CD4-positive, alpha-beta memory T cell (primary cell): ENCODE data around the gene DSTN. TPM values are rescaled to one million over a fixed set of nuclear protein-coding genes. Genes with fewer than 3 reads are reported as not detected.

Experiments used
- CTCF ChIA-PET: fragments of 350-600 bp; sonication (Branson Sonifier 250); formaldehyde crosslinking; loops from one replicate; lab custom pipeline; 2021; ENCODE audit warnings: inconsistent platforms; ENCODE audit not compliant: partially characterized antibody; lab: Charles Lee
- POLR2A ChIA-PET: fragments of 350-600 bp; sonication (Branson Sonifier 250); formaldehyde crosslinking; loops from one replicate; lab custom pipeline; 2021; ENCODE audit not compliant: partially characterized antibody; lab: Charles Lee
- DNase-seq, 5 donors: peaks; one replicate each; pipeline versions ENCODE4 v3.0.0 to v3.0.0-alpha.2; 2020 to 2022; ENCODE audit warnings: mixed read lengths in 1 of 5
- H3K27ac ChIP-seq: one replicate; pipeline ENCODE4 v1.7.0; 2013; ENCODE audit warnings: low read depth, low read length
- H3K27me3 ChIP-seq: 2 replicates; pipeline ENCODE4 v1.7.0; 2013; ENCODE audit warnings: mild to moderate bottlenecking, low read length, moderate library complexity; ENCODE audit not compliant: insufficient read depth
- H3K36me3 ChIP-seq: 2 replicates; pipeline ENCODE4 v1.7.0; 2013; ENCODE audit warnings: mild to moderate bottlenecking, low read length, moderate library complexity; ENCODE audit not compliant: insufficient read depth
- H3K4me1 ChIP-seq: 2 replicates; pipeline ENCODE4 v1.7.0; 2013; ENCODE audit warnings: mild to moderate bottlenecking, low read length, moderate library complexity; ENCODE audit not compliant: insufficient read depth
- H3K4me3 ChIP-seq, 2 donors: one replicate each; pipeline ENCODE4 v1.7.0; 2013; ENCODE audit warnings: low read length in 2 of 2, mild to moderate bottlenecking in 1 of 2
- H3K9me3 ChIP-seq, 2 donors: one replicate each; pipeline ENCODE4 v1.7.0; 2013; ENCODE audit warnings: low read length in 2 of 2, control low read depth in 1 of 2; ENCODE audit not compliant: control insufficient read depth in 1 of 2
- H3K27ac Mint-ChIP-seq, 7 donors: one replicate each; pipeline ENCODE4 v1.8.0; 2020 to 2021; ENCODE audit warnings: mixed read lengths in 7 of 7, mild to moderate bottlenecking in 6 of 7, inconsistent platforms in 3 of 7, moderate library complexity in 3 of 7
- H3K27me3 Mint-ChIP-seq, 2 donors: one replicate each; pipeline ENCODE4 v1.8.0; 2020 to 2021; ENCODE audit warnings: mixed read lengths in 2 of 2
- H3K36me3 Mint-ChIP-seq, 2 donors: one replicate each; pipeline ENCODE4 v1.8.0; 2020 to 2021; ENCODE audit warnings: mixed read lengths in 2 of 2, inconsistent platforms in 1 of 2, mild to moderate bottlenecking in 1 of 2
- H3K4me1 Mint-ChIP-seq, 4 donors: one replicate each; pipeline ENCODE4 v1.8.0; 2020 to 2021; ENCODE audit warnings: mixed read lengths in 4 of 4, mild to moderate bottlenecking in 1 of 4
- H3K4me3 Mint-ChIP-seq, 8 donors: one replicate each; pipeline ENCODE4 v1.8.0; 2020 to 2021; ENCODE audit warnings: mixed read lengths in 8 of 8, mild to moderate bottlenecking in 7 of 8, moderate library complexity in 6 of 8, inconsistent platforms in 3 of 8
- H3K9me3 Mint-ChIP-seq, 8 donors: one replicate each; pipeline ENCODE4 v1.8.0; 2020 to 2021; ENCODE audit warnings: mixed read lengths in 8 of 8, mild to moderate bottlenecking in 5 of 8, inconsistent platforms in 3 of 8, moderate library complexity in 1 of 8
- intact Hi-C: fragments of 100-400 bp; cut with micrococcal nuclease; formaldehyde crosslinking; loops from one replicate; pipeline ENCODE4 v1.15.1; 2023
- polyA plus RNA-seq, 2 donors: library from polyadenylated mRNA; unstranded; fragments of 300-500 nt; fragmentation: Illumina TruSeq; gene quantifications; one replicate each; pipeline ENCODE4 v1.2.3, GENCODE V29; 2021
- total RNA-seq, 2 experiments: library from RNA; stranded (reverse); gene quantifications; one replicate each; pipeline ENCODE4 v1.2.3, GENCODE V29; 2021

The DSTN gene
- total and polyA plus RNA-seq, 4 experiments from 2014 or later, result 43.1 to 212 (median 98.3) TPM

DNA sequence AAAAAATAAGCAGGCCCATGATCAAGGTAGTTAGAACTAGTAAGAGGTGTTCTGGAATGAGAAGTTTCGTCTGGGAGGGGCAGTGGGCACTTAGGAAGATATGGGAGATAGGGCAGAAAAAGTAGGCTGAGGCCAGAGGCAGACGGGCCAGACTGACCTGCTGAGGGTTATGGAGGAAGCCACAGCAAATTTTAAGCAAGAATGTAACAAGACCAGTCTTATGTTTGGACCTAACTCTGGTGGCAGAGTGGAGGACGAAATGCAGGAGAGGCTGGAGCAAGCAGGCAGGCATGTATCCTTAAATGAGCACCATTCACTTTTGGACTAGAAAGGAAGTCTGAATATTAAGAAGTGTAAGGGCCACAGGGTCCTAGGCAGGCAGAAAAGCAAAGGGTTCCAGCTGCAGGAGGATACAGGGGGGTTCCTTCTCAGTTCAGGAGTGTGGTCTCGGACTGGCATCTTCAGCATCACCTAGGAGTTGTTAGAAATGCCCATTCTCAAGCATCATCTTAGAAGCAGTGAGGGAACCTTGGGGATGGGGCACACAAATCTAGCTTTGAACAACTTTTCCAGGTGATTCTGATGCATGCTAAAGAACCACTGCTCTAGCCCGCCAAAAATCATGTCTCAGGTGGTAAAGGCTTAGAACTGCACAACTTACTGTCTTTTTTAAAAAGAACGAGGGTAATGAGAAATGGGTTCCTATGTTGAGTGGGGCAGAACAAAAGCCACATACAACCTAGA lies 1.7 kb upstream of the DSTN start:
- Mint-ChIP-seq H3K27me3 (no peaks in the 10 kb centered on the region), H3K27ac (peak overlapping the region; percentile 27 to 82 (median 66)), H3K4me3 (peak overlapping the region; percentile 14 to 92 (median 62)), H3K9me3 (no peaks in the 10 kb centered on the region), H3K36me3 (peaks cover 0 to 15% of the 10 kb centered on the region in 2 donors), H3K4me1 (peaks cover 19 to 32% (median 24%) of the 10 kb centered on the region in 4 donors)
- intact Hi-C loops, result loop anchor here (2.0 kb wide), 2 partner anchors 63 to 721 kb away; partner anchors contain the start of gene ZNF133
- H3K4me3 ChIP-seq, result no peak overlapping the region
- H3K27me3 ChIP-seq, result no peaks in the 10 kb centered on the region
- H3K9me3 ChIP-seq, result no peaks in the 10 kb centered on the region
- ChIA-PET CTCF (no interaction called here), POLR2A (no interaction called here)
- no peak for DNase-seq
- no peak overlapping the region for H3K27ac ChIP-seq
- peaks cover 31% of the 10 kb centered on the region for H3K4me1 ChIP-seq
- H3K36me3 ChIP-seq, result no peaks in the 10 kb centered on the region

DNA sequence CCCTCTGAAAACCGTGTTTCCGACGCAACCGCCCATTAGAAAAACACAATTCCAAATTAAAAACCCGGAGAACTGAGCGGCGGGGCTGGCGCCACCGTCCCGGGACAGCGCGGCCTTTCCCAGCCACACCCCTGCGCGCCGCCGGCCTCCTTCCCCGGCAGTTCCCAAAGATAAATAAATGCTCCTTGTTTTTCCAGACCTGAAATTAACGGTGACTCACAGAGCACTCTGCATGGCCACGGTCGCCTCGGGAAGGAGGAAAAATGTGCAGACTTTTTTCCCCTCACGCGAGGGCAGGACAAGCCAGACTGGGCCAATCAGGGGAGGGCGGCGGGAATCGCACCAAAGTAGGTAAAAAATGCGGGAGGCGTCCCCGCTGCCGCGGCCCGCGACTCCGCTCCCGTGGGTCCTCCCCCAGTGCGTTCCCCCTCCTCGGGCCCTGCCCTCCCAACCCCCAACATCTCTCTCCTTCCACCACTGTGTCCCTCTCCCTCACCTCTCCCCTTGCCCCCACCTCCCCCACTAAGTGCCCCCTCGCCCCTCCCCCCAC lies 828 bp upstream of the DSTN start:
- no peak overlapping the region for H3K27ac ChIP-seq
- peak overlapping the region; percentile 36 to 92 (median 63) for H3K4me3 Mint-ChIP-seq
- H3K36me3 Mint-ChIP-seq, result peaks cover 0 to 15% of the 10 kb centered on the region in 2 donors
- no peaks in the 10 kb centered on the region for H3K9me3 ChIP-seq
- H3K36me3 ChIP-seq, result no peaks in the 10 kb centered on the region
- ChIA-PET POLR2A (interaction anchor here (0.8 to 4.7 kb wide), 9 partner anchors 12 to 396 kb away, joined by 3 to 63 read pairs (median 6); partner anchors contain the start of genes BFSP1 and RRBP1), CTCF (interaction anchor here (2.8 to 3.1 kb wide), 2 partner anchors 33 to 41 kb away, joined by 9 to 13 read pairs; no protein-coding TSS in a partner anchor)
- H3K9me3 Mint-ChIP-seq, result no peaks in the 10 kb centered on the region
- peaks cover 23 to 37% (median 28%) of the 10 kb centered on the region in 4 donors for H3K4me1 Mint-ChIP-seq
- no peak overlapping the region for H3K4me3 ChIP-seq
- no peaks in the 10 kb centered on the region for H3K27me3 Mint-ChIP-seq
- no peaks in the 10 kb centered on the region for H3K27me3 ChIP-seq
- peaks cover 35% of the 10 kb centered on the region for H3K4me1 ChIP-seq
- intact Hi-C loops, result loop anchor here (2.0 kb wide), 2 partner anchors 64 to 720 kb away; partner anchors contain the start of gene ZNF133
- peak overlapping the region in 5 of 7 donors; percentile 8 to 76 (median 27) for H3K27ac Mint-ChIP-seq
- peak in 2 of 5 donors; percentile 5 to 10 for DNase-seq

DNA sequence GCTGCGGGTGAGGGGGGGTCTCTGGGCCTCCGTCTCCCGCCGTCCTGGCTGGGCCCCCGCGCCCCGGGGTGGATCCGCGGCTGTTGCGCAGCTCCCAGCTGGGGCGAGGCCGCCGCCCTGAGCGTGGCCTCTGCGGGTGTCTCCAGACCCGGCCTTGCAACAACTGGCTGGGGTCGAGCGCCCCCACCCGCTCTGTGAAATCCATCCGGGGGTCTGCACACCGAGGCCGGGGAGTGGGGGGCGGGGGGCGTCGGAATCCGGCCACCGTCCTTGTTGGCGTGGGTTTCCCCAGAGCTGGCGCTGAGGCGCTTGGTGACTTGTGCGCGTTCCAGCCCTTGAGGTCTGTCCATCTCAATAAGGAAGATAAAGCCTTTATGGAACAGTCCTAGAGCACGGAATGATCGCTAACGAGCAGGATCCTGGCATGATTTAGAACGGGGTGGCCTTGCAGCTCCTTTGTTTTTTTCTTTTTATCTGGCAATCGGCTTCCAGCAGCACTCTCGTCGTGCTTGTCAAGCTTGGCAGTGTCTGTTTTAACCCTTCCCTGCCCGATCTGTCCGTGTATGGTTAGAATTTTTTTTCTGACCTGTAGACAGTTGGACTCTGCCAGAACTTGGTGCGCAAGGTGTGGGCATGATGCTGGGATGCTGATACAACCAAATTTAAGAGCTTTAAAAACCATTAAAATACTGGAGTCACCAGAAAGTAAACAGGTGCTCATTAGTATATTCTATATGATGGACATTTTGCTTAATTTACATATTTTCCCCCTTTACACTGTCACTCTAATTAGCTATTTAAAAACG lies 675 bp downstream of the DSTN start:
- POLR2A ChIA-PET, result interaction anchor here (0.6 to 4.7 kb wide), 21 partner anchors 13 to 718 kb away, joined by 3 to 63 read pairs (median 5); partner anchors contain the start of genes BFSP1, KAT14, MGME1 and PET117
- CTCF ChIA-PET, result interaction anchor here (1.0 to 3.1 kb wide), 13 partner anchors 11 to 327 kb away, joined by 3 to 18 read pairs (median 5); partner anchors contain the start of gene RRBP1

DNA sequence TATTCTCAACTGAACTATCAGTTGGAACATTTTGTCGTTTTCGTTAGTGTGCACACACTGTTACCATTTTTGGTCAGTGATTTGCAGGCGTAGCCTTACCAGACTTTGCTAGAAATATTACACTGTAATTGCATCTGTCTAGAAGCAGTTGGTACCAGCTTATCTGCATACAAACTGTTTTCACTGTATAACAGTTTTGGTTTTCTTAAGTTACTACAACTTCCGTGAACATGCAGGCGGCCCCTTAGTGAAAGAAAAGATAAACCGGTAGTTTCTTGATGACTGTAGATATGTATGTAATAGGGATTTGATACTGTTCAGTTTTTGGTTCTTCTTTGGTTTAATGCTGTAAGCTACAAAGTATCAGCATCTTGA lies 1.3 kb downstream of the DSTN start:
- ChIA-PET POLR2A (interaction anchor here (0.6 to 4.7 kb wide), 12 partner anchors 13 to 717 kb away, joined by 3 to 63 read pairs (median 4); partner anchors contain the start of genes MGME1, RRBP1, SNX5 and ZNF133), CTCF (interaction anchor here (1.0 to 3.1 kb wide), 13 partner anchors 10 to 327 kb away, joined by 3 to 18 read pairs (median 5); partner anchors contain the start of gene RRBP1)
- no peaks in the 10 kb centered on the region for H3K36me3 ChIP-seq
- peak overlapping the region; percentile 73 to 76 for H3K4me3 ChIP-seq
- peaks cover 0 to 22% of the 10 kb centered on the region in 2 donors for H3K36me3 Mint-ChIP-seq
- no peaks in the 10 kb centered on the region for H3K9me3 ChIP-seq
- peak overlapping the region; percentile 70 to 97 (median 93) for H3K27ac Mint-ChIP-seq
- peaks cover 35% of the 10 kb centered on the region for H3K4me1 ChIP-seq
- H3K27me3 ChIP-seq, result no peaks in the 10 kb centered on the region
- peaks cover 23 to 42% (median 33%) of the 10 kb centered on the region in 4 donors for H3K4me1 Mint-ChIP-seq
- intact Hi-C loops, result loop anchor here (2.0 kb wide), 2 partner anchors 398 to 566 kb away; partner anchors contain the start of genes KAT14, MGME1, PET117 and SNX5
- DNase-seq, result peak in 1 of 5 donors; percentile 11
- H3K27me3 Mint-ChIP-seq, result no peaks in the 10 kb centered on the region
- peak overlapping the region; percentile 83 for H3K27ac ChIP-seq
- no peaks in the 10 kb centered on the region for H3K9me3 Mint-ChIP-seq
- H3K4me3 Mint-ChIP-seq, result peak overlapping the region; percentile 93 to 97 (median 96)

More for the DNA sequence above, 675 bp downstream of the DSTN start:
- H3K9me3 Mint-ChIP-seq, result no peaks in the 10 kb centered on the region
- intact Hi-C loops, result loop anchor here (1.0 to 2.0 kb wide), 4 partner anchors 40 to 566 kb away; partner anchors contain the start of genes KAT14, MGME1, PET117 and RRBP1
- peak overlapping the region; percentile 70 to 97 (median 93) for H3K27ac Mint-ChIP-seq
- Histone ChIP-seq H3K9me3 (no peaks in the 10 kb centered on the region), H3K27me3 (no peaks in the 10 kb centered on the region), H3K4me3 (peak overlapping the region; percentile 73 to 76), H3K4me1 (peaks cover 35% of the 10 kb centered on the region), H3K27ac (peak overlapping the region; percentile 83), H3K36me3 (no peaks in the 10 kb centered on the region)
- no peaks in the 10 kb centered on the region for H3K27me3 Mint-ChIP-seq
- H3K4me3 Mint-ChIP-seq, result peak overlapping the region; percentile 93 to 97 (median 96)
- peaks cover 0 to 18% of the 10 kb centered on the region in 2 donors for H3K36me3 Mint-ChIP-seq
- H3K4me1 Mint-ChIP-seq, result peaks cover 23 to 37% (median 30%) of the 10 kb centered on the region in 4 donors
- peak in 3 of 5 donors; percentile 16 to 31 (median 23) for DNase-seq

DNA sequence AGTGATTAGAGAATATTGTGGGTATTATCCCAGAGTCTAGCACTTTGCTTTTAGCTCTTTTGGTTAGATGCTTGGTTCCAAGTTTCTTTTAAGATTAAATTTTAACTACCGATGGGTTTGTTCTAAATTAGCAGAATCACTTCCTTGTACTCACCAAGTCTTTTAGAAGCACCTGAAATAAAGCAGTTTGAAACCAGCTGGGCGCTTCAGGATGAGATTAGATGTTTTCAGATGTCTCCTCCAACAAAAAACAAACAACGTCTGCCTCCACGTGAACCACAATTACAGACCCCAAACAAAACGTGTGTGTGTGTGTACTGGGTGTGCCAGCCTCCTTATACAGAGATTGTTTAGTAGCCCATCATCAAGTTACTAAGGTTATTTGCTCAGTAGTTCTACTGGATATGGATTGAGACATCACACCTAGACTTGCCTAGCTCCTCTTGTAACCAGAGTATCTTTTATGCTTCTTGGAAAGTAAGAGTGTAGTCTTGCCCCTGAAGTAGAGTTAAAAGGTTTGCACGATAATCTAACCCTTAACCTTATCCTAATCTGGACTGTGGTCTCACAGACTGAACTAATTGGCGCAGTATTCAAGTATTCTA lies 2.3 kb downstream of the DSTN start:
- Mint-ChIP-seq H3K36me3 (peaks cover 0 to 23% of the 10 kb centered on the region in 2 donors), H3K27ac (peak overlapping the region in 2 of 7 donors; percentile 1 to 57), H3K4me1 (peaks cover 23 to 48% (median 35%) of the 10 kb centered on the region in 4 donors), H3K9me3 (no peaks in the 10 kb centered on the region), H3K4me3 (peak overlapping the region in 6 of 8 donors; percentile 7 to 72 (median 46)), H3K27me3 (no peaks in the 10 kb centered on the region)
- no peak overlapping the region for H3K27ac ChIP-seq
- no peaks in the 10 kb centered on the region for H3K36me3 ChIP-seq
- no peak overlapping the region for H3K4me3 ChIP-seq
- CTCF ChIA-PET, result interaction anchor here (1.1 to 3.1 kb wide), 6 partner anchors 30 to 110 kb away, joined by 3 to 18 read pairs (median 8); partner anchors contain the start of gene RRBP1
- no peaks in the 10 kb centered on the region for H3K9me3 ChIP-seq
- POLR2A ChIA-PET, result interaction anchor here (1.2 to 4.7 kb wide), 2 partner anchors 12 to 38 kb away, joined by 4 to 63 read pairs; no protein-coding TSS in a partner anchor
- H3K4me1 ChIP-seq, result peaks cover 35% of the 10 kb centered on the region
- DNase-seq, result no peak
- intact Hi-C loops, result no loop called here
- H3K27me3 ChIP-seq, result no peaks in the 10 kb centered on the region

GRCh38 chr20:17573463-17573862 lies 3.6 kb downstream of the DSTN start:
- DNase-seq, result no peak
- H3K27me3 Mint-ChIP-seq, result no peaks in the 10 kb centered on the region
- Histone ChIP-seq H3K27ac (no peak overlapping the region), H3K36me3 (no peaks in the 10 kb centered on the region), H3K27me3 (no peaks in the 10 kb centered on the region), H3K4me1 (peaks cover 36% of the 10 kb centered on the region), H3K9me3 (no peaks in the 10 kb centered on the region), H3K4me3 (no peak overlapping the region)
- H3K27ac Mint-ChIP-seq, result peak overlapping the region in 1 of 7 donors; percentile 44
- H3K36me3 Mint-ChIP-seq, result peaks cover 0 to 23% of the 10 kb centered on the region in 2 donors
- H3K4me1 Mint-ChIP-seq, result peaks cover 23 to 48% (median 37%) of the 10 kb centered on the region in 4 donors
- intact Hi-C loops, result no loop called here
- no peaks in the 10 kb centered on the region for H3K9me3 Mint-ChIP-seq
- H3K4me3 Mint-ChIP-seq, result peak overlapping the region in 3 of 8 donors; percentile 35 to 49 (median 40)
- ChIA-PET POLR2A (interaction anchor here (4.7 kb wide), 1 partner anchor 37 kb away, joined by 63 read pairs; no protein-coding TSS in a partner anchor), CTCF (interaction anchor here (0.7 to 1.5 kb wide), 7 partner anchors 12 to 443 kb away, joined by 3 to 5 read pairs (median 3); no protein-coding TSS in a partner anchor)
